Endothelial cell of umbilical vein (primary cell): ENCODE results near the gene SART1. TPM values are rescaled to one million over a fixed set of nuclear protein-coding genes. Genes with fewer than 3 reads are reported as not detected.

Source experiments
- Bru-seq: library from RNA; stranded (reverse); fragments of 400-500 nt; gene quantifications from one replicate; lab custom pipeline; 2021; lab: Mats Ljungman, UMichigan
- BruChase-seq, 2 experiments: library from RNA; stranded (reverse); fragments of 400-500 nt; gene quantifications; one replicate each; lab custom pipeline; 2021; lab: Mats Ljungman, UMichigan
- BruUV-seq: library from RNA; stranded (reverse); fragments of 400-500 nt; replicated peaks from 2 replicates; lab custom pipeline; 2021; lab: Mats Ljungman, UMichigan
- CTCF ChIA-PET: fragments of 300-600, 350-600 bp; sonication (Branson Sonifier 250); formaldehyde crosslinking; loops from one replicate; lab custom pipeline; 2021; ENCODE audit warnings: antibody characterized with exemption, inconsistent platforms; lab: Charles Lee
- POLR2A ChIA-PET: fragments of 300-600, 350-600 bp; sonication (Branson Sonifier 250); formaldehyde crosslinking; loops from one replicate; lab custom pipeline; 2021; ENCODE audit warnings: antibody characterized with exemption, inconsistent platforms; lab: Charles Lee
- DNase-seq: peaks from one replicate; pipeline ENCODE4 v3.0.0-alpha.2; 2011; ENCODE audit warnings: low read depth, low spot score
- FAIRE-seq: peaks from 2 replicates; lab custom pipeline; 2011; peaks lifted over from hg19 to GRCh38; lab: Jason Lieb, UNC
- H2AFZ ChIP-seq: 2 replicates; pipeline ENCODE4 v1.6.0; 2012; ENCODE audit warnings: low read depth, low read length, control low read depth, inconsistent platforms
- H3K27ac ChIP-seq: 2 replicates; pipeline ENCODE4 v1.5.1; 2011; ENCODE audit warnings: low read depth, mild to moderate bottlenecking, control low read depth, low read length, moderate library complexity; ENCODE audit not compliant: insufficient read depth
- H3K27me3 ChIP-seq, 2 experiments: 2 replicates each; pipeline versions ENCODE4 v1.6.0 to v1.6.1; 2011; ENCODE audit warnings: low read length in 2 of 2, mixed read lengths in 1 of 2; ENCODE audit not compliant: control insufficient read depth in 2 of 2, insufficient read depth in 2 of 2
- H3K36me3 ChIP-seq, 2 experiments: 2 replicates in 1 of 2; 3 replicates in 1 of 2; pipeline ENCODE4 v1.5.1; 2011; ENCODE audit warnings: low read length in 2 of 2, mild to moderate bottlenecking in 1 of 2, moderate library complexity in 1 of 2; ENCODE audit not compliant: control insufficient read depth in 2 of 2, insufficient read depth in 2 of 2; ENCODE audit errors: extremely low read depth in 1 of 2
- H3K4me1 ChIP-seq: 3 replicates; pipeline ENCODE4 v1.5.1; 2011; ENCODE audit warnings: mild to moderate bottlenecking, low read length; ENCODE audit not compliant: control insufficient read depth, insufficient read depth; ENCODE audit errors: extremely low read depth
- H3K4me2 ChIP-seq: 2 replicates; pipeline ENCODE4 v1.6.1; 2011; ENCODE audit warnings: low read length, control low read depth, mixed read lengths; ENCODE audit not compliant: insufficient read depth
- H3K4me3 ChIP-seq, 3 experiments: fragments of 200-600 bp in 1 of 3; sonication (generic), shearing (Covaris generic) in 1 of 3; replicated peaks in 1 of 3; 2 replicates each; pipeline ENCODE4 v1.5.1; 2011 to 2016; ENCODE audit warnings: control low read depth in 3 of 3, low read length in 3 of 3, mild to moderate bottlenecking in 2 of 3, inconsistent platforms in 1 of 3, low read depth in 1 of 3, moderate library complexity in 1 of 3; ENCODE audit not compliant: insufficient read depth in 1 of 3
- H3K79me2 ChIP-seq: 2 replicates; pipeline ENCODE4 v1.6.0; 2012; ENCODE audit warnings: low read length, inconsistent platforms; ENCODE audit not compliant: control insufficient read depth, insufficient read depth
- H3K9ac ChIP-seq: replicated peaks from 2 replicates; pipeline ENCODE3; 2011; ENCODE audit warnings: low read length, control low read depth; ENCODE audit not compliant: insufficient read depth; ENCODE audit errors: extremely low read depth
- H3K9me1 ChIP-seq: replicated peaks from 3 replicates; pipeline ENCODE4 v1.6.0; 2011; ENCODE audit warnings: mild to moderate bottlenecking, low read length; ENCODE audit not compliant: control insufficient read depth, insufficient read depth; ENCODE audit errors: extremely low read depth
- H3K9me3 ChIP-seq: replicated peaks from 2 replicates; pipeline ENCODE4 v1.5.1; 2012; ENCODE audit warnings: low read length, inconsistent platforms; ENCODE audit not compliant: control insufficient read depth, insufficient read depth
- H4K20me1 ChIP-seq: replicated peaks from 2 replicates; pipeline ENCODE3; 2011; ENCODE audit warnings: mild to moderate bottlenecking, low read length; ENCODE audit not compliant: control insufficient read depth, insufficient read depth; ENCODE audit errors: extremely low read depth
- CTCF ChIP-seq, 2 donors: IDR thresholded peaks; 1 replicate in 1 of 2; 2 replicates in 1 of 2; pipeline ENCODE4 v1.5.1; 2011; ENCODE audit warnings: low read length in 2 of 2, mild to moderate bottlenecking in 2 of 2, moderate library complexity in 2 of 2, control low read depth in 1 of 2, inconsistent platforms in 1 of 2, low read depth in 1 of 2; ENCODE audit not compliant: insufficient read depth in 1 of 2; ENCODE audit errors: extremely low read depth in 1 of 2
- EZH2 ChIP-seq: IDR thresholded peaks from 2 replicates; pipeline ENCODE4 v1.6.1; 2012; ENCODE audit warnings: borderline replicate concordance, low read depth, mild to moderate bottlenecking, moderate library complexity, low read length, inconsistent platforms; ENCODE audit not compliant: severe bottlenecking
- FOS ChIP-seq: IDR thresholded peaks from 2 replicates; pipeline ENCODE4 v1.6.1; 2011; ENCODE audit warnings: mild to moderate bottlenecking, low read length, moderate library complexity, borderline replicate concordance; ENCODE audit not compliant: insufficient read depth
- GATA2 ChIP-seq: IDR thresholded peaks from 2 replicates; pipeline ENCODE4 v1.7.0; 2011; ENCODE audit warnings: low read depth, mild to moderate bottlenecking, moderate library complexity, mixed read lengths, low read length; ENCODE audit not compliant: insufficient read length, insufficient read depth
- JUN ChIP-seq: IDR thresholded peaks from 2 replicates; pipeline ENCODE4 v1.6.1; 2011; ENCODE audit warnings: borderline replicate concordance, low read depth; ENCODE audit not compliant: insufficient read length, insufficient read depth
- MAX ChIP-seq: IDR thresholded peaks from 2 replicates; pipeline ENCODE4 v1.6.1; 2011; ENCODE audit not compliant: insufficient read depth, insufficient read length
- MYC ChIP-seq: IDR thresholded peaks from one replicate; pipeline ENCODE4 v1.6.1; 2011; ENCODE audit warnings: mild to moderate bottlenecking, low read depth, low read length
- POLR2A ChIP-seq: IDR thresholded peaks from 2 replicates; pipeline ENCODE4 v1.6.1; 2012; ENCODE audit warnings: low read depth, mild to moderate bottlenecking, control low read depth, low read length
- POLR2AphosphoS5 ChIP-seq: IDR thresholded peaks from 2 replicates; pipeline ENCODE4 v1.6.1; 2012; ENCODE audit warnings: low read depth, mild to moderate bottlenecking, control low read depth, low read length, moderate library complexity; ENCODE audit not compliant: insufficient read depth
- dilution Hi-C: fragments of 300-500 bp; cut with MboI; formaldehyde crosslinking; loops from one replicate; pipeline ENCODE4 v1.15.0; 2019; ENCODE audit warnings: low sequenced_read_pairs; ENCODE audit not compliant: extremely low pct_ligation_motif_present
- intact Hi-C: fragments of 100-400 bp; cut with micrococcal nuclease; formaldehyde crosslinking; loops from one replicate; pipeline ENCODE4 v1.10.0; 2022
- long read RNA-seq: library from polyadenylated mRNA; stranded (forward); transcript quantifications from one replicate; pipeline ENCODE4 v2.0.0, GENCODE V29; 2021
- polyA minus RNA-seq, 3 experiments: library from RNA; depleted of rRNA, polyadenylated mRNA; stranded (reverse); fragments of >200 nt; gene quantifications; 1 replicate in 1 of 3; 2 replicates in 2 of 3; pipeline ENCODE4 v1.2.3, GENCODE V29; 2011
- polyA plus RNA-seq, 4 experiments: library from polyadenylated mRNA; depleted of rRNA in 3 of 4; stranded (reverse) in 3 of 4; unstranded in 1 of 4; fragments of >200 nt; gene quantifications; 2 replicates each; pipeline versions ENCODE4 v1.2.1 to v1.2.3, GENCODE V29; 2011 to 2012; ENCODE audit warnings: missing spikeins in 1 of 4
- total RNA-seq: library from RNA; stranded (reverse); gene quantifications from 2 replicates; pipeline ENCODE4 v1.2.3, GENCODE V29; 2021

The SART1 gene
- 58.9 and 62.7 TPM in 2 replicates for total RNA-seq
- polyA plus RNA-seq, result 17.3 and 21.8 TPM in 2 replicates
- polyA plus RNA-seq (2011; cell fraction: cytosol; rRNA removed), result 27.7 and 37.3 TPM in 2 replicates
- 42.7 and 51.2 TPM in 2 replicates for polyA plus RNA-seq (2011; cell fraction: nucleus; rRNA removed)
- 40.1 and 62.1 TPM in 2 replicates for polyA plus RNA-seq (2012)
- polyA minus RNA-seq, result 15.3 and 18.8 TPM in 2 replicates
- 16.8 TPM for polyA minus RNA-seq (2011; cell fraction: cytosol; rRNA and poly(A)+ RNA removed)
- 9.5 and 17.6 TPM in 2 replicates for polyA minus RNA-seq (2011; cell fraction: nucleus; rRNA and poly(A)+ RNA removed)
- percentile 66 among the genes with signal in this experiment for Bru-seq, nascent RNA
- BruChase-seq, experiment 1, labeled RNA remaining after a 6-hour chase, result percentile 92 among the genes with signal in this experiment
- percentile 82 among the genes with signal in this experiment for BruChase-seq, experiment 2, labeled RNA remaining after a 2-hour chase
- long read RNA-seq, transcript SART1-201 (20 exons, 3,293 nt), result major isoform, 80 of 97 reads
- long read RNA-seq, partial matches to known transcripts, result 9 of 97 reads
- long read RNA-seq, other reads (novel, unspliced or antisense), result 8 of 97 reads

GRCh38 chr11:65961267-65962140 is at the start of gene SART1:
Gene SART1, plus strand, starts transcription at chr11:65961734. Its CDS starts 47 bp downstream, at chr11:65961781.
- FAIRE-seq (peak; percentile 99), DNase-seq (peak; percentile 99)
- Histone ChIP-seq H3K9me3 (no peaks in the 10 kb centered on the region), H3K9me1 (no peaks in the 10 kb centered on the region), H3K27me3 (no peaks in the 10 kb centered on the region), H3K27ac (peak within 1 kb of the TSS; percentile 78), H3K4me3 (peak within 1 kb of the TSS; percentile 79 to 98 (median 90)), H3K4me2 (peak within 1 kb of the TSS; percentile 96), H4K20me1 (no peaks in the 10 kb centered on the region), H2AFZ (peak within 1 kb of the TSS; percentile 79), H3K4me1 (peaks cover 11% of the 10 kb centered on the region), H3K36me3 (peaks cover 6 to 24% of the 10 kb centered on the region in 2 experiments), H3K79me2 (peaks cover 28% of the 10 kb centered on the region), H3K9ac (peak within 1 kb of the TSS; percentile 91)
- BruUV-seq, result TSS peak; percentile 96
- intact Hi-C loops, result loop anchor here (1.0 kb wide), 4 partner anchors 41 to 102 kb away; partner anchors contain the start of genes BANF1, C11orf68, CCDC85B and DRAP1
- POLR2A ChIA-PET, result interaction anchor here (1.4 kb wide), 1 partner anchor 71 kb away, joined by 3 read pairs; the partner anchor contains the start of gene CCDC85B
- TF ChIP-seq JUN (no peak), MAX (peak; percentile 66), MYC (no peak), CTCF (IDR thresholded peaks at IDR 0.05; ENCODE audit: extremely low read depth in 1 of 2, insufficient read depth in 1 of 2, low read depth in 1 of 2, low read length in 2 of 2) (no peak), POLR2AphosphoS5 (peak; percentile 97), FOS (no peak), GATA2 (no peak), EZH2 (no peak), POLR2A (peak; percentile 98)
- dilution Hi-C loops, result no loop called here
- CTCF ChIA-PET, result interaction anchor here (1.1 to 2.2 kb wide), 3 partner anchors 10 to 77 kb away, joined by 3 to 8 read pairs (median 6); partner anchors contain the start of gene FIBP
